HG03442 (cell line): ENCODE data around the gene SLC6A19.

Experiments used
- ATAC-seq: cut with Tn5 transposase; IDR thresholded peaks from one replicate; pipeline ENCODE4 v1.9.1; 2021; ENCODE audit warnings: mild to moderate bottlenecking, moderate library complexity; ENCODE audit not compliant: unreplicated experiment

Gene SLC6A19

GRCh38 chr5:1208221-1208742 is 6.9 kb downstream of the SLC6A19 start:
- no peak for ATAC-seq

GRCh38 chr5:1208743-1209488 is 7.5 kb downstream of the SLC6A19 start:
- no peak for ATAC-seq

DNA sequence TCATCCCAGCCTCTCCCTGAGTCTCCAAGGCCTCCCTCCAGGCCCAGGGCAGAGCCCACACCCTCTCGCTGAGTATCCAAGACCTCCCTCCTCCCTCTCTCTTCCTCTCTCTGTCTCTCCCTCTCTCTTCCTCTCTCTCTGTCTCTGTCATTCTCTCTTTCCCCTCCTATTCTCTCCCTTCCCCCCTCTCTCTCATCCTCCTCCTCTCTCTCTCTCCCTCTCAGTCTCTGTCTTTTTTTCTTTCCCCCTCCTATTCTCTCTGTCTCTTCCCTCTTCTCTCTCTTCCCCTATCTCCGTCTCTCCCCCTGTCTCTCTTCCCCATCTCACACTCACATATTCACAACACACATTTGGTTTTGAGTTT is 8.1 kb downstream of the SLC6A19 start:
- no peak for ATAC-seq

DNA sequence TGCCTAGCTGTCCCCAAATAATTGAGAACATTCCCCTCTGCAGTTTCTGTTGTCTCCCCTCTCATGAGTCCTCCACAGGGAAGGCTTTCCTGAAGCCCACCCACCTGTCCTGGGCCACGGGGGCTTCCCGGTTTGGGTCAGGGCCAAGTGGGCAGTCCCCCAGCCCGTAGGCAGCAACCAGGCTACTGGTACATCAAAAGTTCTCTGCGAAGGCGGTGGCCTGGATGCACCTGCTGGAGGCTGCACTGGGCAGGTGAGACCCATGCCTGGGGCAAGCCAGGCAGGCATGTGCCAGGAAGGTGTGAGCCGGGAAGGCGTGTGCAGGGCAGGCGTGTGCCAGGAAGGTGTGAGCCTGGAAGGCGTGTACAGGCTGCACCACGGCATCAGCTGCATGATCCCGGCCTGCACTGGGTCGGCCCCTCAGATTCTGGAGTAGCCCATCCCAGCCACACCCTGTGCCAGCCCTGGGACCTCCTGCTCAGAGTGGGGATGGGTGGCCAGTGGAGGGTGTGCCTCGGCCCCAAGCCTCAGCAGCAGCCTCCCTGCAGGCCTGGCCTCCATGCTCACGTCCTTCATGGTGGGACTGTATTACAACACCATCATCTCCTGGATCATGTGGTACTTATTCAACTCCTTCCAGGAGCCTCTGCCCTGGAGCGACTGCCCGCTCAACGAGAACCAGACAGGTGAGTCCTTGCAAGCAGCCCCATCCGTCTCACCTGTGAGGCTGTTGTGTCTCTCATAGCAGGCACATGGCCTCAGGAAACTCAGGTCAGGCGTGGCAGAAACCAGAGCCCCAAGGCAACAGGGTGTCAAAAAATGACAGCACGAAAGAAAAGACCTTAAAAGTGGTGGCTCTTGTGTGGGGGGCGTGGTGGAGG is 8.7 kb downstream of the SLC6A19 start:
- ATAC-seq = no peak

DNA sequence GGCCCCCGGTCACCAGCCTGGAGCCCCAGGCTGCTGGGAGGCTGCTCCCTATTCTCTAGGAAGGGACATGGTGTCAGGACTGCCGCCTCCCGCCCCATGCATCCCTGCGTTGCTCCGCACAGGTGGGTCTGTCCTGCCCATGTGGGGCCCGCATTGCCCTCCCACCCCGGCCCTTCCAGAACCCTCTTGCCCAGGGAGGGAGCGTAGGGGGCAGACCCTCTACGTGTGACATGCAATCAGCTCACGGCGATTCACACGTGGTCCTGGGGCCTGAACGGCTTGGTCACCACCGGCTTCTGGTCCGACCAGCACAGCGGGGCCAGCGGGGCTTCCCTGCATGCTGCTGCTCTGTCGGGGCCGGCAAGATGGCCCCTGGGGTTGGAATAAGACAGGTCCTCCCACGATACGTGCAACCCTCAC is 9.4 kb downstream of the SLC6A19 start:
- no peak for ATAC-seq

GRCh38 chr5:1211701-1212100 is 10.3 kb downstream of the SLC6A19 start:
- no peak for ATAC-seq

DNA sequence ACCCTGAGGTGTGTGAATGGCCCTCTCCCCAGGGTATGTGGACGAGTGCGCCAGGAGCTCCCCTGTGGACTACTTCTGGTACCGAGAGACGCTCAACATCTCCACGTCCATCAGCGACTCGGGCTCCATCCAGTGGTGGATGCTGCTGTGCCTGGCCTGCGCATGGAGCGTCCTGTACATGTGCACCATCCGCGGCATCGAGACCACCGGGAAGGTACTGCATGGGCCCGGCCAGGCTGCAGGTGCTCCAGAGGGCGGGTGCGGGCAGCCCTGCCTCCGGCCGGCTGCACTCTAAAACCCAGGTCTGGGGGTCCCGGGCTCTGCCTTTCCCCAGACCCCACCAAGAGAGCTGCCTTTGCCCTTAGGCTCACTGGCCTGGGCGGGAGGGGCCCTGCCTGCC is 10.9 kb downstream of the SLC6A19 start:
- no peak for ATAC-seq

DNA sequence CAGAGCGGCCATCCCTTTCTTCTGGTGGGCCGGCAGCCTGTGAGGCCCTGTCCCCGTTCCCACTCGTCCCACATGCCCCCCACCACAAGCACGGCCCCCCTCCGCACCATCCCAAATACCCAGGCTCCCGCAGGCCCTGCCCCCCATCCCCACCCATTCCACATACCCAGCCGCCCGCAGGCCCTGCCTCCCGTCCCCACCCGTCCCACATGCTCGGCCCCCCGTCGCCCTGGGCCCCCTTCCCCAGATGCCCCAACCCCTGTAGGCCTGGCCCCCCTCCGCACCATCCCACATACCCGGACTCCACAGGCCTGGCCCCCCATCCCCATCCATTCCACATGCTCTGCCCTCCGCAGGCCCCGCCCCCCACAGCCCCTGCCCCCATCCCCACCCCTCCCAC is 11.5 kb downstream of the SLC6A19 start:
- ATAC-seq = no peak

DNA sequence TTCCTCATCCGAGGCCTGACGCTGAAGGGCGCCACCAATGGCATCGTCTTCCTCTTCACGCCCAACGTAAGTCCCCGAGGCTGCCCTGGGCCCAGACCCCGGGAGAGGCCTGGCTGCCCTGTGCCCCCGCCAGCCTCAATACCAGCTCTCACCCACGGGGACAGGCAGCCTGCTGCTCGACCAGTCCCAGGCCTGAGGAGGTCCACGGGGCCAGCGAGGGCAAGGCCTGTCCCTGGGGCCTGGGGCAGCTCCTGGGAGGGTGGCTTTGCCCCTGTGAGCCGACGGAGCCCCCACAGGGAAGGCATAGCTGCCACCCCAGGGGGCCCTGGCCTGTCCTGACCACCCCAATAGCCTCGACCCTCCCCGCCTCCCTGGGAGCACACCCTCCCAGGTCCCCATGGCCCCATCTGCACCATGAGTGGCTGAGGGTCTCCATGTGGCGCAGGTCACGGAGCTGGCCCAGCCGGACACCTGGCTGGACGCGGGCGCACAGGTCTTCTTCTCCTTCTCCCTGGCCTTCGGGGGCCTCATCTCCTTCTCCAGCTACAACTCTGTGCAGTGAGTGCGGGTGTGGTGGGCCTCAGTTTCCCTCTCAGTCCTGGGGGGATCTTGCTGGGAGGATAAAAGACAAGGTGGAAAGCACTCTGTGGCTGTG is 12.2 kb downstream of the SLC6A19 start:
- ATAC-seq = no peak

DNA sequence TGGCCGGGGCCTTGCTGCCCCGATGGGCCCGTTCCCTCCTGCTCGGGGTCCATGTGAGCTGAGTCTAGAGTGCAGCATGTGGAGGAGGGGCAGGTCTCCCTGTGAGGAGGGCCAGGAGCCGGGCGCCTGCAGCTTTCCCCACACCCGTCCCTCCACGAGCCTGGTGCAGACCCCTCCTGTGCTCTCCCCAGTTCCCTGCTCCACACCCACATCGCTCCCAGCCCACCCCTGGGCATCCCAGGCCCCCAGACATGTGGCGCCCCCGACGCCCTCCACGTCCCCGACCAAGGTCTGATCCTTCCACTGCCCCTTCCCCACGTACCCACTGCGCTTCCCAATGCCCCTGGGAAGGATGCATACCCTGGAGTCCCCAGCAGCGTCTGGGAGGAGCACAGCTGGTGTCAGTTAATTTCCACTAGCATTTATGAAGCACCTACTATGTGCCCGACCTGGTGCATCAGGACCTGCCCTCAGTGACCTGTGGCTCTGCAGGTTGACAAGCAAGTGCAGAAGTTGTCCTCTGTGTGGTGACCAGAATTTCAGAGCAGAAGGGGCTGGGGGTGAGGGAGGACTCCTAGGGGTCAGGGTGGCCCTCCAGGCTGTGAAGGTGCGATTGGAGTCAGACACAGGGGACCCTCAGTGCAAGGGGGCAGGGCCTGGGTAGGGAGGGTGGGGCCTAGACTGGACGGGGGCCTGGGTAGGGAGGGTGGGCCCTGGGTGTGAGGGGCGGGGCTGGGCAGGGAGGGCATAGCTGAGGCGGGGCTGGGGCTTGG is 13.0 kb downstream of the SLC6A19 start:
- no peak for ATAC-seq

DNA sequence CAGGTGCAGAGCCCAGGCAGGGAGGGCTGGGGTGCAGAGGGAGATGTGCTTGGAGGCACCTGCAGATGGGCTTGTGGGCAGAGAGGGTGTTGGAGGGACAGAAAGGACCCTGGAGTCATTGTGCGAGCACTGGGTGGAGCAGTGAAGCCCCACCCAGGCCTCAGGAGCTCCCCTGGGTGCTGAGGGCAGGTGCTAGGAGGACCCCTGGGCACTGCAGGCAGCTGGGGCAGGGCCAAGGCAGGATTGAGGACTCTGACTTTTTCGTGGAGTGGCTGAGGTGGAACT is 13.5 kb downstream of the SLC6A19 start:
- ATAC-seq = no peak

DNA sequence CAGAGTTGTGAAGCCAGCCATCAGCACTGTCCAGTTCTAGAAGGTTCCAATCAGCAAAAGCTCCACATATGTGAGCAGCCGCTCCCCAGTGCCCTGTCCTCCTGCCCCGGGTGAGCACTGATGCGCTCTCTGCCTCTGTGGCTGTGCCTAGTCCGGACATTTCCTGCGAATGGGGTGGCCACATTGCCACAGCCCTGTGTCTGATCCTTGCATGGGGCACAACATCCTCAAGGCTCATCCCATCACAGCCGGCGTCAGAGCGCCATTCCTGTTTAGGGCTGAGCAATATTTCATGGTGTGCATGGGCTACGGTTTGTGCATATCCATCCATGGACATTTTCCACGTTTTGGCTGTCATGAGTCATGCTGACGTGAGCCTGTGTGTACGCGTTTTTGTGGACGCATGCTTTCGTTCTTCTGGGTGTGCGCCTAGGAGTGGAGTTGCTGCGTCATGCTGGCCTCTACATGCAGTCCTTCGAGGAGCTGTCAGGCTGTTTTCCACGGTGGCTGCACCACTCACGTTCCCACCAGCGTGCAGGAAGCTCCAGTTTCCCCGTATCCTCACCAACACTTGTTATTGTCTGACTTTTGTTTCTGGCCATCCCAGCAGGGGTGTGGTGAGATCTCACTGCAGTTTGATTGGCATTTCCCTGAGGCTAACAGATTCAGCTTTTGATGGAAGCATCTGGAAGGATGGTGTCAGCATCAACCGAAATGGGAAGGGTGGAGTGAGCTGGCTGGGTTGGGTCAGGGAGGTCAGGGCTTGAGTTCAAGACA is 14.1 kb downstream of the SLC6A19 start:
- no peak for ATAC-seq

- no peak for ATAC-seq
These were observed 15.0 kb downstream of the SLC6A19 start for GRCh38 chr5:1216211-1216917.

GRCh38 chr5:1216918-1217295 is 15.5 kb downstream of the SLC6A19 start:
- no peak for ATAC-seq

DNA sequence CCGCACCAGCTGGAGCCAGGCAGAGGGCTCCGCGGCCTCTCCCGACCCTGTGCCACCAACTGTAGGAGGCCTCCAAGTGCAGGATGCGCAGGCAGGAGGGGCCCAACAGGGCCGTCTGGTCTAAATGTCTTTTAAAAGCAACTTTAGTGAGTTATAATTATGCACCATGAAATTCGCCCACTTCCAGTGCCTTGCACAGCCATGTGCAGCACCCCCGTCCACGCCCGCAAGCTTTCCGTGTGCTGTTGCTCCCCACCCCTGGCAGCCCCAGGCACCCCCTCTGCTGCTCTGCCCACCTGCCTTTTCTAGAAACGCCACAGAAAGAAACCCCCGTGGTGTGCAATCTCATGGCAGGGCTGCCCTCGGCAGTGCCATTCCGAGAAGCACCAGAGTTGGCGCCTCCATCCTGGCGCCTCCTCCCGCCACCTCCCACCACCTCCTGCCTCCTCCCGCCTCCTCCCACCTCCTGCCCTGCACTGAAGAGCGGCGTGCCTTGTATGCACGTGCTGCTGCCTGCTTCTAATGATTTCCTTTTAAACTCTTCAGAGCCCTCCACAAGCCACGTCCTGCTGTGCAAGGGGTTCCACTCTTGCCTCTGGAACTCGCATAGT is 16.3 kb downstream of the SLC6A19 start:
- ATAC-seq = no peak

DNA sequence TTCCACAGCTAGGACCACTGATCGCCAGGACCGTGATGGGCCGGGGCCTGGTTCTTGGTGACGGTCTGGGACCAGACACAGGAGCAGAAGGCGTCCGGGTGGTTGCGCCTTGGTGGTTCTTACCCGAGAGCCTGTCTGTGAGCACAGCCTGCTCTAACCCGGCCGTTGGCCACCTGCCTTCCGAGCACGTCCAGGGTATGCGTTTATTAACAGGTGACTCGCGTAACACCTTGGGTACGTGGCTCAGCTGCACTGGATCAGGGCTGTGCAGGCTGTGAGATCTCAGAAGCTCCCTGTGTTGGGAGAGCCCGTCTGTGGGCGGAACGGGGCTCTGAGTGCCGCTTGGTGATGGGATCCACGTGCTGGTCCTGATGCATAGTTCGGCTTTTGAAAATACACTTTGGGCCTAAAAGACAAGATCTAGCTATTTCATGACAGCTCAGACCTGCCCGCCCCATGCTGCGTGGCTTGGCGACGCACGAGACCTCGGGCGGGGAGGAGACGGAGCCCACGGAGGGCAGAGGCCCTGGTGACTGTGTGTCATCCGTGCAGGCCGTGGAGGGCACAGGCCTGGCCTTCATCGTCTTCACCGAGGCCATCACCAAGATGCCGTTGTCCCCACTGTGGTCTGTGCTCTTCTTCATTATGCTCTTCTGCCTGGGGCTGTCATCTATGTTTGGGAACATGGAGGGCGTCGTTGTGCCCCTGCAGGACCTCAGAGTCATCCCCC is 17.1 kb downstream of the SLC6A19 start:
- no peak for ATAC-seq

DNA sequence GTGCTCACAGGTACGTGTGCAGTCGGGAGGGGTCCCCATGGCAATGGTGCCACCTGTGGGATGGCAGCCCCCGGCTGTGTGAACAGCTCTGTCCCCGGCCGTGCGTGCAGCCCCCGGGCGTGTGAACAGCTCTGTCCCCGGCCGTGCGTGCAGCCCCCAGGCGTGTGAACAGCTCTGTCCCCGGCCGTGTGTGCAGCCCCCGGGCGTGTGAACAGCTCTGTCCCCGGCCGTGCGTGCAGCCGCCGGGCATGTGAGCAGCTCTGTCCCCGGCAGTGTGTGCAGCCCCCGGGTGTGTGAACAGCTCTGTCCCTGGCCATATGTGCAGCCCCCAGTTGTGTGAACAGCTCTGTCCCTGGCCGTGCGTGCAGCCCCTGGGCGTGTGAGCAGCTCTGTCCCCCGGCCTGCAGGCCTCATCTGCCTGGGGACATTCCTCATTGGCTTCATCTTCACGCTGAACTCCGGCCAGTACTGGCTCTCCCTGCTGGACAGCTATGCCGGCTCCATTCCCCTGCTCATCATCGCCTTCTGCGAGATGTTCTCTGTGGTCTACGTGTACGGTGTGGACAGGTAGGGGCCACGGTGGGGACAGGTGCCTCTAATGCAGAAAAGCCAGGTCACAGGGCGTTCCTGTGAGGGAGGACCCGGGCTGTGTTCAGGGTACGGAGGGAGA is 17.8 kb downstream of the SLC6A19 start:
- ATAC-seq = no peak

- no peak for ATAC-seq
These were observed 18.3 kb downstream of the SLC6A19 start for GRCh38 chr5:1219768-1220100.
